IPS DF 6.9 (cell line): Measurements from ENCODE around the gene ARHGEF6.

Experiments
- DNase-seq: peaks from one replicate; pipeline ENCODE4 v3.0.0-alpha.2; 2013; ENCODE audit warnings: low read depth, low spot score
- H3K27ac ChIP-seq: one replicate; pipeline ENCODE4 v1.5.1; 2013; ENCODE audit warnings: low read length, control low read depth
- H3K27me3 ChIP-seq: 2 replicates; pipeline ENCODE4 v1.6.1; 2013; ENCODE audit warnings: mild to moderate bottlenecking, low read length; ENCODE audit not compliant: control insufficient read depth, insufficient read depth
- H3K36me3 ChIP-seq: 2 replicates; pipeline ENCODE4 v1.6.1; 2013; ENCODE audit warnings: low read length; ENCODE audit not compliant: control insufficient read depth, insufficient read depth
- H3K4me1 ChIP-seq: 2 replicates; pipeline ENCODE4 v1.6.1; 2013; ENCODE audit warnings: low read length; ENCODE audit not compliant: control insufficient read depth, insufficient read depth
- H3K4me3 ChIP-seq: 2 replicates; pipeline ENCODE4 v1.5.1; 2013; ENCODE audit warnings: mild to moderate bottlenecking, low read length
- H3K9me3 ChIP-seq: 2 replicates; pipeline ENCODE4 v1.6.1; 2013; ENCODE audit warnings: low read length, inconsistent platforms; ENCODE audit not compliant: control insufficient read depth, insufficient read depth
- WGBS: extraction: QIAGEN DNeasy Blood & Tissue Kit; methylation state at CpG from one replicate; pipeline ENCODE4 v1.1.7; 2013; ENCODE audit warnings: mixed read lengths, missing lambda C conversion rate; ENCODE audit not compliant: insufficient read length, insufficient coverage; 5-methylcytosine and 5-hydroxymethylcytosine counted together

ARHGEF6 gene

GRCh38 chrX:136747003-136747986 lies 33.4 kb downstream of the ARHGEF6 start:
- WGBS: no CpG with 5 or more reads among the region's 8 CpGs
- H3K4me3 ChIP-seq: no peak overlapping the region
- DNase-seq: no peak
- H3K9me3 ChIP-seq: no peaks in the 10 kb centered on the region
- H3K27me3 ChIP-seq: no peaks in the 10 kb centered on the region
- no peaks in the 10 kb centered on the region for H3K36me3 ChIP-seq
- no peaks in the 10 kb centered on the region; the same call in 1 of the 2 replicates for H3K4me1 ChIP-seq
- H3K27ac ChIP-seq: no peak overlapping the region

GRCh38 chrX:136745215-136746173 lies 35.2 kb downstream of the ARHGEF6 start:
- no peak for DNase-seq
- WGBS: no CpG with 5 or more reads among the region's 7 CpGs
- Histone ChIP-seq H3K9me3 (no peaks in the 10 kb centered on the region), H3K27ac (no peak overlapping the region), H3K4me1 (no peaks in the 10 kb centered on the region; the same call in 1 of the 2 replicates), H3K4me3 (no peak overlapping the region), H3K36me3 (no peaks in the 10 kb centered on the region), H3K27me3 (no peaks in the 10 kb centered on the region)

GRCh38 chrX:136742721-136743379 lies 37.9 kb downstream of the ARHGEF6 start:
- no peaks in the 10 kb centered on the region for H3K36me3 ChIP-seq
- no peaks in the 10 kb centered on the region for H3K9me3 ChIP-seq
- no peak overlapping the region for H3K27ac ChIP-seq
- no CpG with 5 or more reads among the region's 7 CpGs for WGBS
- no peak for DNase-seq
- H3K27me3 ChIP-seq: no peaks in the 10 kb centered on the region
- no peak overlapping the region for H3K4me3 ChIP-seq
- no peaks in the 10 kb centered on the region; the same call in 1 of the 2 replicates for H3K4me1 ChIP-seq

GRCh38 chrX:136738049-136738729 lies 42.5 kb downstream of the ARHGEF6 start:
- Histone ChIP-seq H3K4me1 (no peaks in the 10 kb centered on the region), H3K9me3 (no peaks in the 10 kb centered on the region), H3K27ac (no peak overlapping the region), H3K36me3 (no peaks in the 10 kb centered on the region), H3K27me3 (no peaks in the 10 kb centered on the region), H3K4me3 (no peak overlapping the region)
- DNase-seq: no peak
- no CpG with 5 or more reads among the region's 4 CpGs for WGBS

- H3K36me3 ChIP-seq: no peaks in the 10 kb centered on the region
- H3K9me3 ChIP-seq: no peaks in the 10 kb centered on the region
- no CpG with 5 or more reads among the region's 7 CpGs for WGBS
These were observed 44.0 kb downstream of the ARHGEF6 start for GRCh38 chrX:136736690-136737089.

GRCh38 chrX:136735601-136736000 lies 45.1 kb downstream of the ARHGEF6 start:
- no peaks in the 10 kb centered on the region for H3K9me3 ChIP-seq
- no peak overlapping the region for H3K4me3 ChIP-seq
- no peaks in the 10 kb centered on the region for H3K4me1 ChIP-seq
- no peak overlapping the region for H3K27ac ChIP-seq
- no peaks in the 10 kb centered on the region for H3K27me3 ChIP-seq
- no CpG with 5 or more reads among the region's 1 CpG for WGBS
- no peaks in the 10 kb centered on the region for H3K36me3 ChIP-seq
- DNase-seq: no peak

More at GRCh38 chrX:136736690-136737089, 44.0 kb downstream of the ARHGEF6 start:
- Histone ChIP-seq H3K27me3 (no peaks in the 10 kb centered on the region), H3K27ac (no peak overlapping the region), H3K4me1 (no peaks in the 10 kb centered on the region), H3K4me3 (no peak overlapping the region)
- DNase-seq: no peak

- Histone ChIP-seq H3K27ac (no peak overlapping the region), H3K4me1 (no peaks in the 10 kb centered on the region), H3K4me3 (no peak overlapping the region), H3K27me3 (no peaks in the 10 kb centered on the region), H3K36me3 (no peaks in the 10 kb centered on the region), H3K9me3 (no peaks in the 10 kb centered on the region)
- no CpG with 5 or more reads among the region's 3 CpGs for WGBS
- DNase-seq: no peak
These were observed 47.1 kb downstream of the ARHGEF6 start for GRCh38 chrX:136733613-136734012.

- no peaks in the 10 kb centered on the region for H3K36me3 ChIP-seq
- DNase-seq: no peak
- no peak overlapping the region for H3K27ac ChIP-seq
- H3K9me3 ChIP-seq: no peaks in the 10 kb centered on the region
- no CpG with 5 or more reads among the region's 3 CpGs for WGBS
- no peaks in the 10 kb centered on the region for H3K4me1 ChIP-seq
- H3K27me3 ChIP-seq: no peaks in the 10 kb centered on the region
- H3K4me3 ChIP-seq: no peak overlapping the region
These were observed 48.9 kb downstream of the ARHGEF6 start for GRCh38 chrX:136731798-136732197.

GRCh38 chrX:136731207-136731782 lies 49.4 kb downstream of the ARHGEF6 start:
- H3K27ac ChIP-seq: no peak overlapping the region
- H3K36me3 ChIP-seq: no peaks in the 10 kb centered on the region
- no peaks in the 10 kb centered on the region for H3K4me1 ChIP-seq
- no peak overlapping the region for H3K4me3 ChIP-seq
- no peaks in the 10 kb centered on the region for H3K27me3 ChIP-seq
- WGBS: no CpG with 5 or more reads among the region's 5 CpGs
- no peak for DNase-seq
- H3K9me3 ChIP-seq: no peaks in the 10 kb centered on the region
